ENCODE results near the gene PAX5. TPM values are rescaled to one million over a fixed set of nuclear protein-coding genes. Genes with fewer than 3 reads are reported as not detected.

PAX5 gene
- total RNA-seq, 1 experiment from 2014 or later = 0.39 TPM

DNA sequence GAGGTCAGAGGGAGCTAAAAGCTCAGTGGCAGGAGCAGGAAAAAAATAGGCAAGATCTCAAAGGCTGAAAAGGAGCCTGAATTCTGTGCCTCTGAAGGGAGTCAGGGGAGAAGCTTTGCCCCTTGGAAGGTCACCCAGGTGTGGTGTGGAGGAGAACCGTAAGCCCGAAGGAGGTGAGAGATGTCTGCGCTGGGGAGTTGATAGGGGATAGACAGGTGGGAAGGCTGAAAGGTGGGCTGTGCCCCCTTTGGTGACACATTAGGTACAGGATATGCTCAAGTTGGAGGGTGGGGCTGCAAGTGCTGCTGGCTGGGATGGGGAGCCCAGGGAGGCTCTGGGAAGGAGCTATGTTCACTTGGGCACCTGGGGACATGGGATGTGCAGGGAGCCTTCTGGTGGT is 217.7 kb downstream of the PAX5 start:
- no peak overlapping the region for H4K8ac ChIP-seq (replicated peaks; ENCODE audit: insufficient read length, low read depth, low read length)
- H2BK20ac ChIP-seq (ENCODE audit: low read depth, low read length, poor library complexity, severe bottlenecking) = no peak overlapping the region
- no peak overlapping the region for H2BK12ac ChIP-seq (ENCODE audit: insufficient read length, low read depth, low read length)
- no peak overlapping the region for H3K9ac ChIP-seq (ENCODE audit: extremely low read depth, insufficient read length, low read length)
- no peak overlapping the region for H3K23ac ChIP-seq (ENCODE audit: insufficient read length, low read depth, low read length)
- Mint-ChIP-seq H3K4me1 (peaks cover 17 to 33% of the 10 kb centered on the region in 2 experiments), H3K27me3 (ENCODE audit: low read depth) (peaks cover 7% of the 10 kb centered on the region; the same call in 1 of the 2 replicates), H3K36me3 (ENCODE audit: insufficient read depth in 1 of 3, low read depth in 3 of 3) (no peaks in the 10 kb centered on the region), H3K27ac (peak overlapping the region in 1 of 3 experiments; percentile 49; a peak in 1 of 7 replicates), H3K4me3 (no peak overlapping the region), H3K9me3 (no peaks in the 10 kb centered on the region; a peak in 3 of 5 replicates)
- WGBS (ENCODE audit: extremely low coverage, insufficient read length, low lambda C conversion rate) = no CpG with 5 or more reads among the region's 3 CpGs
- no peak overlapping the region for H2AFZ ChIP-seq (ENCODE audit: low read length)
- peaks cover 4% of the 10 kb centered on the region; the same call in 1 of the 2 replicates for H3K4me1 ChIP-seq (ENCODE audit: insufficient read depth, low read length)
- H3K23me2 ChIP-seq (ENCODE audit: insufficient read length, low read depth, low read length, poor library complexity, severe bottlenecking) = peaks cover 7% of the 10 kb centered on the region
- no peak overlapping the region for H3T11ph ChIP-seq (ENCODE audit: low read length)
- H2AK5ac ChIP-seq (ENCODE audit: insufficient read length, low read length) = no peak overlapping the region
- no peak overlapping the region for H2BK120ac ChIP-seq (ENCODE audit: low read depth, low read length, poor library complexity, severe bottlenecking)
- H3K4ac ChIP-seq (ENCODE audit: low read depth, low read length) = no peak overlapping the region
- H3K4me2 ChIP-seq (ENCODE audit: insufficient read depth, insufficient read length, low read length) = no peak overlapping the region
- no peaks in the 10 kb centered on the region for H3K79me2 ChIP-seq (ENCODE audit: insufficient read depth, low read length)
- H2BK15ac ChIP-seq (ENCODE audit: low read depth, low read length) = no peak overlapping the region
- TF ChIP-seq, protein P1, sequence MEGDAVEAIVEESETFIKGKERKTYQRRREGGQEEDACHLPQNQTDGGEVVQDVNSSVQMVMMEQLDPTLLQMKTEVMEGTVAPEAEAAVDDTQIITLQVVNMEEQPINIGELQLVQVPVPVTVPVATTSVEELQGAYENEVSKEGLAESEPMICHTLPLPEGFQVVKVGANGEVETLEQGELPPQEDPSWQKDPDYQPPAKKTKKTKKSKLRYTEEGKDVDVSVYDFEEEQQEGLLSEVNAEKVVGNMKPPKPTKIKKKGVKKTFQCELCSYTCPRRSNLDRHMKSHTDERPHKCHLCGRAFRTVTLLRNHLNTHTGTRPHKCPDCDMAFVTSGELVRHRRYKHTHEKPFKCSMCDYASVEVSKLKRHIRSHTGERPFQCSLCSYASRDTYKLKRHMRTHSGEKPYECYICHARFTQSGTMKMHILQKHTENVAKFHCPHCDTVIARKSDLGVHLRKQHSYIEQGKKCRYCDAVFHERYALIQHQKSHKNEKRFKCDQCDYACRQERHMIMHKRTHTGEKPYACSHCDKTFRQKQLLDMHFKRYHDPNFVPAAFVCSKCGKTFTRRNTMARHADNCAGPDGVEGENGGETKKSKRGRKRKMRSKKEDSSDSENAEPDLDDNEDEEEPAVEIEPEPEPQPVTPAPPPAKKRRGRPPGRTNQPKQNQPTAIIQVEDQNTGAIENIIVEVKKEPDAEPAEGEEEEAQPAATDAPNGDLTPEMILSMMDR (conservative IDR thresholded peaks at IDR 0.05) = no peak
- no peaks in the 10 kb centered on the region for H4K20me1 ChIP-seq (ENCODE audit: control insufficient read depth, insufficient read depth, insufficient read length)
- H2BK5ac ChIP-seq (ENCODE audit: insufficient read length, low read length) = no peak overlapping the region
- no peak overlapping the region for H4K5ac ChIP-seq (ENCODE audit: insufficient read length, low read depth, low read length)
- H3K18ac ChIP-seq (ENCODE audit: insufficient read length, low read depth, low read length) = no peak overlapping the region
- H3K56ac ChIP-seq (ENCODE audit: insufficient read length, low read depth, low read length) = no peak overlapping the region
- peaks cover 3% of the 10 kb centered on the region; the same call in 1 of the 2 replicates for H3K27me3 ChIP-seq (ENCODE audit: insufficient read depth, low read length)
- H3K14ac ChIP-seq (ENCODE audit: insufficient read depth, low read length) = no peak overlapping the region
- H3K79me1 ChIP-seq (ENCODE audit: insufficient read depth, low read depth, low read length, poor library complexity, severe bottlenecking) = no peaks in the 10 kb centered on the region
- no peak for DNase-seq
- H3K27ac ChIP-seq (ENCODE audit: insufficient read length, low read depth, low read length) = no peak overlapping the region
- no peak overlapping the region for H4K91ac ChIP-seq (ENCODE audit: insufficient read length, low read depth, low read length)
- no peaks in the 10 kb centered on the region for H3K9me3 ChIP-seq (ENCODE audit: control insufficient read depth, low read depth, low read length)
